Lower lobe of right lung (tissue), 2 donors: Measurements from ENCODE around the gene ASIC4. TPM values are rescaled to one million over a fixed set of nuclear protein-coding genes. Genes with fewer than 3 reads are reported as not detected.

Experiments
- ATAC-seq, 2 donors: fragments of 200-7000 bp; cut with Tn5 transposase; one replicate each; pipeline ENCODE4 v1.9.1; 2020 to 2022; ENCODE audit warnings: mild to moderate bottlenecking in 2 of 2, moderate library complexity in 2 of 2
- DNase-seq: peaks from one replicate; pipeline ENCODE4 v3.0.0-alpha.2; 2020
- H3K27ac ChIP-seq: fragments of 200-600 bp; one replicate; pipeline ENCODE4 v1.8.0; 2022
- H3K27me3 ChIP-seq: fragments of 200-600 bp; one replicate; pipeline ENCODE4 v1.8.0; 2022; ENCODE audit warnings: low read depth
- H3K36me3 ChIP-seq: fragments of 200-600 bp; one replicate; pipeline ENCODE4 v1.8.0; 2022; ENCODE audit warnings: mild to moderate bottlenecking
- H3K4me1 ChIP-seq: fragments of 200-600 bp; one replicate; pipeline ENCODE4 v1.8.0; 2022
- H3K4me3 ChIP-seq: fragments of 200-600 bp; one replicate; pipeline ENCODE4 v1.8.0; 2022; ENCODE audit warnings: mild to moderate bottlenecking
- H3K9me3 ChIP-seq: fragments of 200-600 bp; one replicate; pipeline ENCODE4 v1.8.0; 2022
- intact Hi-C: fragments of 100-400 bp; cut with DNase I; formaldehyde crosslinking; loops from one replicate; pipeline ENCODE4 v1.11.0; 2022
- total RNA-seq: library from RNA; stranded (reverse); fragmentation: NEBNext Ultra II Directional; extraction: Animal tissue kit (Norgen Biotek cat#: 25700); gene quantifications from one replicate; pipeline ENCODE4 v1.2.1, GENCODE V29; 2021
- TF ChIP-seq, protein P1 (sequence below): fragments of 200-600 bp; IDR thresholded peaks from one replicate; pipeline ENCODE4 v1.8.0; 2022; ENCODE audit warnings: antibody characterized with exemption, mild to moderate bottlenecking
- donor health status: DM: no; HTN: yes; CAD: no; lungs with severe emphysema.

The ASIC4 gene
- total RNA-seq, 1 donor from 2014 or later: 0.53 TPM

DNA sequence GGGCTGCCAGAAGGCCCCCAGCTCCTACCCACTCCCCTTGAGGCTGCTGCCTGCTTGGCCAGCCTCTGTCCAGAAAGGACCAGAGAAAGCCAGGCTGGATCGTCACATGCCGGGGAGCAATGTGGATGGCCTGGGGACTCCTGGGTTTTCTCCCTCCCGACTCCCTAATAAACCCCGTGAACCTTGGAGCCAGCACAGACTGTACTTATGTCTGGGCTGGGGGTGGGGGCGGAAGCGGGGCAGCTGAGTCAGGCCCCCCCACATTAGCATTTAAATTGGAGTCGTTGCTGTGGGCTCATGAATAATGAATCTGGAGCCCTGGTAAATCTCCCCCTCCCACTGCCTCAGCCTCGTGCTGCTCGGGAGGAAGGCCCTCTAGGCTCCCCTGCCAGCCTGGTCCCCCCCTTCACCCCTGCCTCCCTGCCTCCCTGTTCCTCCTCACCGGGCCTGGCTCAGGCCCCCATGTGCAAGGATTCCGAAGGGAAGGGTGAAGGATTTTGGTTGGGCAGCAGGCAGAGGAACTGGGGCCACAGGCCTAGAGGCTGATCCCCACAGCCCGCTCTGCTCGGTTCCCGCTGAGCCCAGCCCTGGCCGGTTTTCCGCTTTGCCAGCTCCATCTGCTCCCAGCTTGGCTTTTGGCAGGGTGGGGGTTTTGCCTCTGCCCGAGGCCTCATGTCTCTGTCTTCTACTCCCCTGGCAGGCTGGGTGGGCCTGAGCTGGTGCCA lies 7.3 kb upstream of the ASIC4 start:
- no peak for DNase-seq
- peaks cover 52% of the 10 kb centered on the region for H3K36me3 ChIP-seq
- no peak overlapping the region for H3K27ac ChIP-seq
- H3K9me3 ChIP-seq: no peaks in the 10 kb centered on the region
- H3K4me3 ChIP-seq: no peak overlapping the region
- TF ChIP-seq, protein P1, sequence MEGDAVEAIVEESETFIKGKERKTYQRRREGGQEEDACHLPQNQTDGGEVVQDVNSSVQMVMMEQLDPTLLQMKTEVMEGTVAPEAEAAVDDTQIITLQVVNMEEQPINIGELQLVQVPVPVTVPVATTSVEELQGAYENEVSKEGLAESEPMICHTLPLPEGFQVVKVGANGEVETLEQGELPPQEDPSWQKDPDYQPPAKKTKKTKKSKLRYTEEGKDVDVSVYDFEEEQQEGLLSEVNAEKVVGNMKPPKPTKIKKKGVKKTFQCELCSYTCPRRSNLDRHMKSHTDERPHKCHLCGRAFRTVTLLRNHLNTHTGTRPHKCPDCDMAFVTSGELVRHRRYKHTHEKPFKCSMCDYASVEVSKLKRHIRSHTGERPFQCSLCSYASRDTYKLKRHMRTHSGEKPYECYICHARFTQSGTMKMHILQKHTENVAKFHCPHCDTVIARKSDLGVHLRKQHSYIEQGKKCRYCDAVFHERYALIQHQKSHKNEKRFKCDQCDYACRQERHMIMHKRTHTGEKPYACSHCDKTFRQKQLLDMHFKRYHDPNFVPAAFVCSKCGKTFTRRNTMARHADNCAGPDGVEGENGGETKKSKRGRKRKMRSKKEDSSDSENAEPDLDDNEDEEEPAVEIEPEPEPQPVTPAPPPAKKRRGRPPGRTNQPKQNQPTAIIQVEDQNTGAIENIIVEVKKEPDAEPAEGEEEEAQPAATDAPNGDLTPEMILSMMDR: no peak
- H3K4me1 ChIP-seq: peaks cover 16% of the 10 kb centered on the region
- intact Hi-C loops: no loop called here
- H3K27me3 ChIP-seq: peaks cover 30% of the 10 kb centered on the region
- ATAC-seq: no peak

DNA sequence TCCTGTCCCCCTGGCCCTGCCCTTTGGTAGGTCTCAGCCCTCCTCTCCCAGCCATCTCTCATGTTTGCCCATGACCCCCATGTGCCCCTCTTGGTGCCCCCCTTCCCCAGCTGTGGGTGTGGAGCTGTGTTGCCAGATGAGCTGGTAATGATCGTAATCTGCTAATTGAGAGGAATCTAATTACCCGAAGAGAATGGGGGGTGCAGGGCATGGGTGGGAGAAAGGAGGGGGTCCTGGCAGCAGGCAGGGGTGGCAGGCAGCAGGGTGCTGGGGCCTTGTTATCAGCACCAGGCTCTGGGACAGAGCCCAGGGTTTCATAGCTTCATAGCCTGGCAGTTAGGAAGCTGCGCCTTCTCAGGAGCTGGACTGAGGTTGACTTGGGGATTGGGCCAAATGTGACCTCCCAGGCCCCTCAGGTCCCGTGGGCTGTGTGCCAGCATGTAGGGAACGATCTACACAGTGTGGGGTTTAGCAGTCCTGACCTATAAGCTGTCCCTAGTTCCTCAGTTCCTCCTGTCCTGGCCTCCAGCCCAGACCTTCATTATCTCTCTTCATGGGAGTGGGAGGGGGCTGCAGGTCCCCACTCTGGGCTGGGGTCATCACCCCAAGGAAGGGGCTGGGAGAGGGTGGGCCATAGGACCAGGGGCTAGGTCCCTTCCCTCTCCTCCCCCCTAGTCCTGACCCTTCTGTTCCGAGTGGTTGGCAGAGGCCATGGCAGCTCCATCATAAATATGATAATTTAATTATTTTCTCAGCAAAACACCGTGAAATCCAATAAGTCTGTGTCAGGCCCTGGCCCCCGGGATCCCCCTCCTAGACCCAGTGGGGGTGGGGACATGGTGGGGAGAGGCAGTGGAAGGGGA lies 6.5 kb upstream of the ASIC4 start:
- H3K27me3 ChIP-seq: peaks cover 39% of the 10 kb centered on the region
- no peaks in the 10 kb centered on the region for H3K9me3 ChIP-seq
- TF ChIP-seq, protein P1: no peak
- peaks cover 46% of the 10 kb centered on the region for H3K36me3 ChIP-seq
- ATAC-seq (no peak), DNase-seq (no peak)
- H3K4me3 ChIP-seq: no peak overlapping the region
- peaks cover 16% of the 10 kb centered on the region for H3K4me1 ChIP-seq
- intact Hi-C loops: no loop called here
- no peak overlapping the region for H3K27ac ChIP-seq

DNA sequence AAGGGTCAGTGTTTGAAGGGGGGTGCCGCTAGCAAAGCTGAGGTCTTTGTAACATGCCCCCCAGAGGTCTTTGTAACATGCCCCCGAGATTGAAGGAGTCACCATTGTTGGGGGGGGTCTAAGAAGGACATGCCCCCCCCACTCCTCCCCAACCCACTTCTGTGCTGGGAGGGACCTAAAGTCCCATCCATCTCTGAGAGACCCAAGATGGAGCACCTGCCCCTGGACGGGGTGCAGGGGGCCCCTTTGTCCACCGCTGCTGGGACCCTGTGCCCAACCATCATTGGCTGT lies 5.9 kb upstream of the ASIC4 start:
- H3K36me3 ChIP-seq: peaks cover 40% of the 10 kb centered on the region

DNA sequence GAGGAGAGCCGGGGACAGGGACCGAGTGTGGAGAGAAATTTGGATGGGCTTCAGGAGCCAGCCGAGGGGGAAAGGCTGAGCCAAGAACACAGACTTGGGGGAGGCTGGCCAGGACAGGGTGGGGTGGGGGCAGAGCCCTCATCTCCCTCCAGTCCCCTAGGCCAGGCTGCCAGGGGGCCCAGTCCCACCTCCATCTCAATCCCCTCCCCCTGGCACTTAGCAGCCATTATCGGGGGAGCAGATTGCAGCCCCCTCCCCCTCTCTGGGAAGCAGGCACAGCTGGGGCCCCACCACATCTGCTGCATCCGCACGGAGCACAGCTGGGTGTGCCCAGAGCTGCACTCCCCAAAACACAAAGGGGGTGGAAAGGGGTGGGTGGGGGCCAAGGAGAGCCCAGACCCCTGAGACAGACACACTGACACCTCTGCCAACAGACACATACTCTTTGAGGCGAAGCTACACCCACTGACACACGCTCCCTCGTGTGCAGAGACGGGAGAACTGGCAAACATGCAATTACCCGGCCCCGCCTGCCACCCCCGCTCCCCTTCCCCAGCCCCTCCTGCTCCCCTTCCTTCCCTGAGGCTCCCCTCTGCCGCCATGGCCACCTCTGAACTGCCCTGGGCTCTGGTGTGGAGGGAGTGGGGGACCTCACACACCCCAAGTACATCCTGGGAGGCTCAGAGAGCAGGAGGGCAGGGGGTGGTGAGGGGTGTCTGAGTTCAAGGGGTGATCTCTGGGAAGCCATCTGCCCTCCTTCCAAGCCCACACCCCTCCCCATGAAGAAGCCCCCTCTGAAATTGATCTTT lies 5.1 kb upstream of the ASIC4 start:
- TF ChIP-seq, protein P1: no peak
- Histone ChIP-seq H3K27ac (no peak overlapping the region), H3K4me3 (no peak overlapping the region), H3K4me1 (peaks cover 16% of the 10 kb centered on the region), H3K36me3 (peaks cover 32% of the 10 kb centered on the region), H3K27me3 (peaks cover 52% of the 10 kb centered on the region), H3K9me3 (no peaks in the 10 kb centered on the region)
- intact Hi-C loops: no loop called here
- ATAC-seq: peak; percentile 6 to 25
- DNase-seq: no peak

More for the DNA sequence above, 5.9 kb upstream of the ASIC4 start:
- Histone ChIP-seq H3K27ac (no peak overlapping the region), H3K27me3 (peaks cover 44% of the 10 kb centered on the region), H3K4me1 (peaks cover 16% of the 10 kb centered on the region), H3K4me3 (no peak overlapping the region), H3K9me3 (no peaks in the 10 kb centered on the region)
- ATAC-seq (no peak), DNase-seq (no peak)
- intact Hi-C loops: no loop called here
- TF ChIP-seq, protein P1: no peak

DNA sequence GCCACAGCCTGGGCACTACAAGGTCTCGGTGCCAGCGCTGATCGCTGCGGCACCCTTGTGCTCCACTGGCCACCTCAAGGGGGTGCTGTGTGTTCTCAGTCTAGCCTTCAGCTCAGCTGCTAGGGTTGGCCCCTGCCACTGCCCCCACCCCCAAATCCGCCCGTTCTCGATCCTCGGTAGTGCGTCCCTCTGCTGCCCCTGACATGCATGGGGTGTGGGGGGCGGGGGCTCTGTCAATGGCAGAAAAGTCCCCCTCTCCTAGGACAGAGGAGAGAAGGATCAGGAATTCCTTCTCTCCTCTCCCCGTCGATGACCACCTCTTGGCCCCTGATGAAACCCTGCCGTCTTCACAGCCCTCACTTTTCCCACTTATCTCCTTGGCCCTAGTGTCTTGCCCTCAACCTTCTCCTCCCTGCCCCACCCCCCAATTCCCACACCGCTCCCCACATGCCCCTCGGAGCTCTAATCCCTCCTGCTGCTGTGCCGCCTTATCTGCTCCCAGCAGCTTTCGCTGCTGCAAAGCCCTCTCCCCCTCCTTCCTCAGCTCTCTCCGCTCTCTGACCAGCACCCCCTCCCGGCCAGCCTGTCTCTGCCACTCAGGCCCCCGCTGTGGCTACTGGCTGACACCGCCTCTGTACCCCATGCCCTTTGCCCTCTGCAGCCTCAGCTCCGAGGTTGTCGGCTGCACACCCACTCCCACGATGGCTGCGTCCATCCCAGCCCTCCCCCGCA lies 4.3 kb upstream of the ASIC4 start:
- intact Hi-C loops: no loop called here
- Histone ChIP-seq H3K4me1 (peaks cover 16% of the 10 kb centered on the region), H3K27me3 (peaks cover 60% of the 10 kb centered on the region), H3K27ac (no peak overlapping the region), H3K36me3 (peaks cover 24% of the 10 kb centered on the region), H3K9me3 (no peaks in the 10 kb centered on the region), H3K4me3 (peak overlapping the region; percentile 28)
- DNase-seq: no peak
- TF ChIP-seq, protein P1: peak; percentile 60
- peak; percentile 79 to 80 for ATAC-seq
